Neutrophil (primary cell): ENCODE results near the gene KCNJ12.

ENCODE experiments used
- H3K27ac ChIP-seq: fragments of 200-600 bp; sonication (generic); 2 replicates; pipeline ENCODE4 v1.5.1; 2016; ENCODE audit warnings: mild to moderate bottlenecking, moderate library complexity
- H3K27me3 ChIP-seq: fragments of 200-600 bp; sonication (generic); 2 replicates; pipeline ENCODE4 v1.6.0; 2016; ENCODE audit warnings: mild to moderate bottlenecking
- H3K36me3 ChIP-seq: fragments of 200-600 bp; sonication (generic); 2 replicates; pipeline ENCODE4 v1.5.1; 2017
- H3K4me1 ChIP-seq, 2 experiments: fragments of 200-600 bp in 1 of 2; sonication (generic) in 1 of 2; 1 replicate in 1 of 2; 2 replicates in 1 of 2; pipeline versions ENCODE4 v1.5.1 to v1.6.1; 2013 to 2016; ENCODE audit warnings: low read depth in 1 of 2, low read length in 1 of 2, mild to moderate bottlenecking in 1 of 2, moderate library complexity in 1 of 2; ENCODE audit not compliant: control insufficient read depth in 1 of 2, insufficient read depth in 1 of 2
- H3K4me3 ChIP-seq, 2 experiments: fragments of 200-600 bp in 1 of 2; sonication (generic) in 1 of 2; 1 replicate in 1 of 2; 2 replicates in 1 of 2; pipeline ENCODE4 v1.5.1; 2013 to 2016; ENCODE audit warnings: low read depth in 1 of 2, low read length in 1 of 2, mild to moderate bottlenecking in 1 of 2, moderate library complexity in 1 of 2
- H3K9me3 ChIP-seq: fragments of 200-600 bp; sonication (generic); 2 replicates; pipeline ENCODE4 v1.5.1; 2016
- TF ChIP-seq, protein P1 (sequence below): fragments of 200-600 bp; sonication (generic); IDR thresholded peaks from 2 replicates; pipeline ENCODE4 v1.5.1; 2016; ENCODE audit warnings: antibody characterized with exemption

The KCNJ12 gene

GRCh38 chr17:21375757-21376080 lies 438 bp upstream of the KCNJ12 start:
- Histone ChIP-seq H3K4me1 (peaks cover 0 to 4% of the 10 kb centered on the region in 2 experiments), H3K27ac (no peak overlapping the region), H3K36me3 (no peaks in the 10 kb centered on the region), H3K27me3 (peaks cover 71% of the 10 kb centered on the region), H3K9me3 (no peaks in the 10 kb centered on the region), H3K4me3 (no peak overlapping the region)
- TF ChIP-seq, protein P1, sequence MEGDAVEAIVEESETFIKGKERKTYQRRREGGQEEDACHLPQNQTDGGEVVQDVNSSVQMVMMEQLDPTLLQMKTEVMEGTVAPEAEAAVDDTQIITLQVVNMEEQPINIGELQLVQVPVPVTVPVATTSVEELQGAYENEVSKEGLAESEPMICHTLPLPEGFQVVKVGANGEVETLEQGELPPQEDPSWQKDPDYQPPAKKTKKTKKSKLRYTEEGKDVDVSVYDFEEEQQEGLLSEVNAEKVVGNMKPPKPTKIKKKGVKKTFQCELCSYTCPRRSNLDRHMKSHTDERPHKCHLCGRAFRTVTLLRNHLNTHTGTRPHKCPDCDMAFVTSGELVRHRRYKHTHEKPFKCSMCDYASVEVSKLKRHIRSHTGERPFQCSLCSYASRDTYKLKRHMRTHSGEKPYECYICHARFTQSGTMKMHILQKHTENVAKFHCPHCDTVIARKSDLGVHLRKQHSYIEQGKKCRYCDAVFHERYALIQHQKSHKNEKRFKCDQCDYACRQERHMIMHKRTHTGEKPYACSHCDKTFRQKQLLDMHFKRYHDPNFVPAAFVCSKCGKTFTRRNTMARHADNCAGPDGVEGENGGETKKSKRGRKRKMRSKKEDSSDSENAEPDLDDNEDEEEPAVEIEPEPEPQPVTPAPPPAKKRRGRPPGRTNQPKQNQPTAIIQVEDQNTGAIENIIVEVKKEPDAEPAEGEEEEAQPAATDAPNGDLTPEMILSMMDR, result no peak

DNA sequence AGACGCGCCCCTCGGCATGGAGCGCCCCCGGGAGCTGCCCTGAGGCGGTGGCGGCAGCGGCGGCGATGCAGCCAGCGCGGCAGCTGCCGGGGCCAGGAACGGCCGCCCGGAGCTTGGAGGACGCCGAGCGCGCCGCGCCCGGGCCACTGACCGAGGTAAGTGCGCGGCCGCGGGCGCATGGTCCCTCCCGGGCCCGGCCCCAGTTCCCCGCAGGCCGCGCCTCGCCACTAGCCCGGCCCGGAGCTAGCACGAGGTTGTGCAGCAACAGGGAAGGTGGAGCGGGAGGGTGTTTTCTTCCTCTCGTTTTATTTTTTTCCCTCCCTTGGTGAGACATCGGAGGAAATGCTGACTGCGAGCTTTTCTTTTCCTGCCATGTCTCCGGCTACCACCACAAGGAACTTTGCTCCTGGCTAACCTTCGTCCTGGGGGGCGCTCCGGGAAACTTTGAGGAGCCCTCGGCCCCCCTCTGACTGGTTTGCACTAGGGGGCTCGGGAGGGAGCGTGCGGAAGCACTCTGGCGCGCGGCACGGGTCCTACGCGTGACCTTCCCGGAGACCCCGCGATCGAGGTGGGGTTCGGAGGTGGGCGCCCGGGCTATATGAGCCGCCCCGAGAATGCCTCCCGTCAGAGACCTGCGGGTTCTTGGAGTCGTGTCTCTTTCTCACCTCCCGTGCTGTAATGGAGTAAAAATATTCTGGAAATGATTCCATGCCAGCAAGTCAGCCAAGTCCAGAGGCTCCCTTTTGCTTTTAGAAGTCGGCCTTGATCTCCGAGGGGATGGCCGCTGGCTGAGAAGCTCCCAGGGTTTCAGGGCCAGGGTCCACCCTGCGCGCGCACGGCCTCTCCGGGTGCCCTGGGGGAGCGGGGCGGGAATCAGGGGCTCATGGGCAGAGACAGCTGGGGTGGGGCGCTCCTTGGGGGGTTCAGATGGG lies 868 bp downstream of the KCNJ12 start:
- no peaks in the 10 kb centered on the region for H3K36me3 ChIP-seq
- TF ChIP-seq, protein P1, result no peak
- H3K4me1 ChIP-seq, result peaks cover 0 to 4% of the 10 kb centered on the region in 2 experiments
- no peak overlapping the region for H3K27ac ChIP-seq
- H3K27me3 ChIP-seq, result peaks cover 70% of the 10 kb centered on the region
- no peak overlapping the region for H3K4me3 ChIP-seq
- no peaks in the 10 kb centered on the region for H3K9me3 ChIP-seq

- no peaks in the 10 kb centered on the region for H3K36me3 ChIP-seq
- TF ChIP-seq, protein P1, result no peak
- H3K4me3 ChIP-seq, result no peak overlapping the region
- no peaks in the 10 kb centered on the region for H3K9me3 ChIP-seq
- peaks cover 0 to 4% of the 10 kb centered on the region in 2 experiments for H3K4me1 ChIP-seq
- no peak overlapping the region for H3K27ac ChIP-seq
- H3K27me3 ChIP-seq, result peaks cover 70% of the 10 kb centered on the region
These were observed 1.7 kb downstream of the KCNJ12 start for GRCh38 chr17:21377705-21378396.

DNA sequence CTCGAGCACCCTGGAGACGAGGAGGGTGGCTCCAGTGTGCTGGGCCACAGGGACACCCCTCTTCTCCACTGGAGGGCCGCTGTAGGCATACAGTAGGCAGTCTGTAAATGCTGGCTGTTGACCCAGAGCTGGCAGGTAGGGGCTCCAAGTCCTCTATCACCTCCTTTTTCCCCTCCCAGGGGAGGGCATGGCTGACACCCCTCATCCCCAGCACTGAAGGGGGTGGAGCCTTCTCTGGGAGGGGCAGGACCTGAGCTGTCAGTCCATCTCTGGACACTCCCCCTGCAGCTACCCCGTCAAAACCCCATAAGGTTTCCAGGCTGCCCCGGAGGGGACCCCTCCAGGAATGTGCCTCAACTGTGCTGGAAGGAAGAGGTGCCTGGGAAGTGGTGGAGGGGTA lies 2.4 kb downstream of the KCNJ12 start:
- Histone ChIP-seq H3K27me3 (peaks cover 63% of the 10 kb centered on the region), H3K9me3 (no peaks in the 10 kb centered on the region), H3K36me3 (no peaks in the 10 kb centered on the region), H3K4me3 (no peak overlapping the region), H3K4me1 (peaks cover 0 to 4% of the 10 kb centered on the region in 2 experiments), H3K27ac (no peak overlapping the region)
- TF ChIP-seq, protein P1, result no peak

DNA sequence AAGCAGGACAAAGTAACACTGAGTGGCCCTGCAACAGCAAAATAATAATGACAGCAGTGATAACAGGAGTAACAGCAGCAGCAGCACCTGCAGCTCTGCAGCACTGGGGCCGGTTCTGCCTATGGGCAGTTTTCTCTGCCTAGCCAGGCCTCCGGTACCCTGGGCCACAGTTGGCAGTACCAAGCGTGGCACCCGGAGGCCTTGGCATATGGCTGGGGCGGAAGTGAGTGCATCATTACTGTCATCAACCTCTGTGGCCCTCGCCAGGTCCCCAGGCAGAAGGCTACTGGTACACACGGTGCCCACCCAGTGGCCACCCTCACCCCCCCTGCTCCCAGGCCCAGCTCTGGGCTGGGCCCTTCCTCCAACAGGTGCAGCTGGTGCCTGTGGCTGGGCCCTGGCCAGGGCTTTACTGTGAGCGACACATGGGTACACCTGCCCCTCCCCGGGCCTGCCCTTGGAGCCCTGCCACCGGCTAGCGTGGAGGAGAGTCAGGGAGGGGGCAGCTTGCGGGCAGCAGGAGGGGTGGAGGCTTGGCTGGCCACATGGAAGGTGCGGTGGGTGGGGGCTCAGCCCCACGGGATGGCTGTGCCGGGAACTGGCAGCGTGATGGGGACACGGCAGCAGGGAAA lies 3.0 kb downstream of the KCNJ12 start:
- Histone ChIP-seq H3K27ac (no peak overlapping the region), H3K9me3 (no peaks in the 10 kb centered on the region), H3K4me1 (peaks cover 0 to 4% of the 10 kb centered on the region in 2 experiments), H3K36me3 (no peaks in the 10 kb centered on the region), H3K4me3 (no peak overlapping the region), H3K27me3 (peaks cover 57% of the 10 kb centered on the region)
- TF ChIP-seq, protein P1, result no peak
